NCI-H146 treated with DMSO at 0.1 percent for 48 hours (cell line): ENCODE results near the gene IMMP1L.
A peak's percentile ranks its signal among the peaks of the same experiment; 100 is the strongest.
"Not testable (repeated sequence)": the region's sequence is repeated elsewhere in the genome, so short reads cannot be mapped to it uniquely, and the experiment has no call there.

Source experiments
- DNase-seq: peaks from one replicate; lab custom pipeline; 2025; ENCODE audit not compliant: unreplicated experiment; lab: John Stamatoyannopoulos, UW

Gene IMMP1L

GRCh38 chr11:31509429-31510345, at the start of gene IMMP1L, which contains the start of gene ELP4:
Gene IMMP1L (minus strand): TSS chr11:31509622. CDS start chr11:31463276, 46,346 bp downstream.
Gene ELP4 (plus strand): TSS chr11:31509767. CDS start chr11:31509785, 18 bp downstream.
- peak; percentile 98 for DNase-seq

- DNase-seq: no peak
These were observed 48.6 kb upstream of the IMMP1L start for GRCh38 chr11:31558001-31558400.

- DNase-seq: no peak
These were observed 46.5 kb upstream of the IMMP1L start for GRCh38 chr11:31555938-31556337.

GRCh38 chr11:31542862-31543261, 33.4 kb upstream of the IMMP1L start:
- DNase-seq: no peak

- no peak for DNase-seq
These were observed 26.1 kb upstream of the IMMP1L start for GRCh38 chr11:31535479-31535878.

- DNase-seq: no peak
These were observed 21.9 kb upstream of the IMMP1L start for GRCh38 chr11:31531293-31531692.

- DNase-seq: no peak
These were observed 20.3 kb upstream of the IMMP1L start for GRCh38 chr11:31529701-31530100.

GRCh38 chr11:31529189-31529588, 19.8 kb upstream of the IMMP1L start:
- no peak for DNase-seq

GRCh38 chr11:31521497-31522150, 12.2 kb upstream of the IMMP1L start:
- DNase-seq: no peak

GRCh38 chr11:31512117-31512516, 2.7 kb upstream of the IMMP1L start:
- no peak for DNase-seq

- peak; percentile 30 for DNase-seq
These were observed 382 bp downstream of the IMMP1L start for GRCh38 chr11:31509051-31509428.

- no peak for DNase-seq
These were observed 8.9 kb downstream of the IMMP1L start for GRCh38 chr11:31500560-31500959.

- DNase-seq: no peak
These were observed 9.7 kb downstream of the IMMP1L start for GRCh38 chr11:31499576-31500178.

GRCh38 chr11:31493762-31494161, 15.7 kb downstream of the IMMP1L start:
- not testable (repeated sequence) for DNase-seq

GRCh38 chr11:31493235-31493634, 16.2 kb downstream of the IMMP1L start:
- DNase-seq: no peak

- DNase-seq: no peak
These were observed 17.0 kb downstream of the IMMP1L start for GRCh38 chr11:31492320-31492913.

- DNase-seq: no peak
These were observed 21.6 kb downstream of the IMMP1L start for GRCh38 chr11:31487848-31488247.

- DNase-seq: no peak
These were observed 24.9 kb downstream of the IMMP1L start for GRCh38 chr11:31484497-31484896.

GRCh38 chr11:31480930-31481329, 28.5 kb downstream of the IMMP1L start:
- no peak for DNase-seq

- DNase-seq: no peak
These were observed 30.4 kb downstream of the IMMP1L start for GRCh38 chr11:31479066-31479465.

GRCh38 chr11:31478223-31478590, 31.2 kb downstream of the IMMP1L start:
- DNase-seq: peak; percentile 45
